Cardiac fibroblast (primary cell): ENCODE measurements around the gene EEF2.
A peak's percentile ranks its signal among the peaks of the same experiment; 100 is the strongest.

ENCODE experiments used
- DNase-seq, 2 donors: peaks; one replicate each; pipeline versions ENCODE4 v3.0.0 to v3.0.0-alpha.2; 2010; ENCODE audit warnings: low read depth in 2 of 2
- H3K4me3 ChIP-seq, 2 donors: replicated peaks in 1 of 2; 1 replicate in 1 of 2; 2 replicates in 1 of 2; pipeline ENCODE4 v1.5.1; 2011; ENCODE audit warnings: low read depth in 2 of 2, low read length in 2 of 2, mild to moderate bottlenecking in 2 of 2, moderate library complexity in 1 of 2
- CTCF ChIP-seq: IDR thresholded peaks from one replicate; pipeline ENCODE4 v1.5.1; 2011; ENCODE audit warnings: low read depth, mild to moderate bottlenecking, low read length, inconsistent platforms

Gene EEF2

GRCh38 chr19:3984908-3985642 lies at the start of gene EEF2:
Gene EEF2 (minus strand): TSS chr19:3985463. CDS start chr19:3985380, 83 bp downstream.
- TF ChIP-seq CTCF, result no peak
- peak; percentile 91 to 95 for DNase-seq
- peak within 1 kb of the TSS; percentile 68 to 95 for H3K4me3 ChIP-seq

GRCh38 chr19:4034048-4035017 lies 49.1 kb upstream of the EEF2 start:
- TF ChIP-seq CTCF, result no peak
- no peak overlapping the region for H3K4me3 ChIP-seq
- no peak for DNase-seq

- no peak for TF ChIP-seq CTCF
- no peak overlapping the region for H3K4me3 ChIP-seq
- no peak for DNase-seq
Observed at GRCh38 chr19:4033028-4033956, 48.0 kb upstream of the EEF2 start.

GRCh38 chr19:4032436-4032835 lies 47.2 kb upstream of the EEF2 start:
- no peak for DNase-seq
- no peak for TF ChIP-seq CTCF
- H3K4me3 ChIP-seq, result no peak overlapping the region

GRCh38 chr19:4031420-4031819 lies 46.2 kb upstream of the EEF2 start:
- H3K4me3 ChIP-seq, result no peak overlapping the region
- DNase-seq, result no peak
- no peak for TF ChIP-seq CTCF

GRCh38 chr19:4030981-4031380 lies 45.7 kb upstream of the EEF2 start:
- no peak for TF ChIP-seq CTCF
- DNase-seq, result no peak
- no peak overlapping the region for H3K4me3 ChIP-seq
